Gastrocnemius medialis (tissue), 4 donors: Measurements from ENCODE around the gene OR1K1.

Source experiments
- CTCF ChIP-seq, 5 experiments: fragments of 450-650 bp in 3 of 5; fragments of 200-600 bp in 2 of 5; sonication (generic) in 2 of 5; IDR thresholded peaks in 4 of 5; conservative IDR thresholded peaks in 1 of 5; 1 replicate in 4 of 5; 2 replicates in 1 of 5; pipeline ENCODE4 v1.5.1; 2016 to 2019; ENCODE audit warnings: antibody characterized with exemption in 5 of 5, mild to moderate bottlenecking in 3 of 5, moderate library complexity in 3 of 5
- POLR2A ChIP-seq, 2 donors: fragments of 450-650 bp; IDR thresholded peaks; one replicate each; pipeline ENCODE4 v1.6.1; 2017; ENCODE audit warnings: antibody characterized with exemption in 2 of 2, mild to moderate bottlenecking in 2 of 2, moderate library complexity in 2 of 2

- no peak for TF ChIP-seq POLR2A (IDR thresholded peaks at IDR 0.05)
- no peak for TF ChIP-seq CTCF (IDR thresholded peaks at IDR 0.05 in 4 of 5, conservative IDR thresholded peaks at IDR 0.05 in 1 of 5)
Observed at GRCh38 chr9:122844137-122844536, 44.2 kb downstream of the OR1K1 start.
